ENCODE results near the gene CFAP299.

Gene CFAP299

DNA sequence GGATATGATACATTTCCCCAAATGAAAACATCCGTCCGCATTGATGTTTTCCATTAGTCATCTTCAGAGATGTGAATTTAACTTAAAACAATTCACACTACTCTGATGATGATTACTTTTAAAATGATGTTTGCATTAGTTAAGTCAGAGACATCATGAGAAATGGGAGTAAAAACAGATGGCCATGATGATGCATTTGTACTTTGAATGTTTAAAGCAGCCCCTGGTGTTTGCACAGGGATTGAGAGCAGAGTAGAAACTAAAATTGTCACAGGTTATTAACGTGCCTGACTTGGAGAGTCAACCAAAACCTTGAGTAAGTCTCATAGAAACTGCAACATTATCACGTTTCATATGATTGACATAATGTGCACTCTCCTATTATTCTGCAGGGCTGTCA lies 117.2 kb downstream of the CFAP299 start:
- DNase-seq, result no peak

DNA sequence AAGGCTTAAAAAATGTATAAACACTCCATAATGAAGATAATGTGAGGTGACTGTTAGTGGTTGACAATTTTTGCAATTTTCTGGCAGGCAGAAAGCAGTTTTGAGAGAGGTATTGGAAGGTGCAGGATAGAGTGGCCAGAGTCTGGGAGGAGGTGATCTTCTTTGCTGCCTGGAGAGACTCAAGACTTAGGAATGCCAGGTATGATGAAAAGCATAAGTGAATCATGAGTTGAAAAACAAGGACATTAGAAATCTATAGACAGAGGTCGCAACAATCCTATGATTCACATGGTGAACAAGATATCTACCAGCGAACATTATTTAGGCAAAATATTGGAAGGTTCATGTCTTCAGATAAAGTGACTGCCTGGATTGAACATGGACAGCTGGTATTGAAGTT lies 118.5 kb downstream of the CFAP299 start:
- DNase-seq, result no peak

DNA sequence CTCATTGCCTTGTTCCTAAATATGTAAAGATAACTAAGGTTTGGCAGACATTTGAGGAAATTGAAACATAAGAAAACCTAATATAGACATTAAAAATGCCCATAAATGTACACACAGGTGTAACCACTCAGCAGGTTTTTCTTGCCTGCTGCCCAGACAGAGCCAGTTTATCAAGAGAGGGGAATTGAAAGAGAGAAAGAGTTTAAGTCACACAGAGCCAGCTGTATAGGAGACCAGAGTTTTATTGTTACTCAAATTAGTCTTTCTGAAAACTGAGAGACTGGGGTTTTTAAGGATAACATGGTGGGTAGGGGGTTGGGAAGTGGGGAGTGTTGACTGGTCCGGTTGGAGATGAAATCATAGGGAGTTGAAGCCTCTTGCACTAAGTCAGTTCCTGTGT lies 119.0 kb downstream of the CFAP299 start:
- DNase-seq, result no peak

DNA sequence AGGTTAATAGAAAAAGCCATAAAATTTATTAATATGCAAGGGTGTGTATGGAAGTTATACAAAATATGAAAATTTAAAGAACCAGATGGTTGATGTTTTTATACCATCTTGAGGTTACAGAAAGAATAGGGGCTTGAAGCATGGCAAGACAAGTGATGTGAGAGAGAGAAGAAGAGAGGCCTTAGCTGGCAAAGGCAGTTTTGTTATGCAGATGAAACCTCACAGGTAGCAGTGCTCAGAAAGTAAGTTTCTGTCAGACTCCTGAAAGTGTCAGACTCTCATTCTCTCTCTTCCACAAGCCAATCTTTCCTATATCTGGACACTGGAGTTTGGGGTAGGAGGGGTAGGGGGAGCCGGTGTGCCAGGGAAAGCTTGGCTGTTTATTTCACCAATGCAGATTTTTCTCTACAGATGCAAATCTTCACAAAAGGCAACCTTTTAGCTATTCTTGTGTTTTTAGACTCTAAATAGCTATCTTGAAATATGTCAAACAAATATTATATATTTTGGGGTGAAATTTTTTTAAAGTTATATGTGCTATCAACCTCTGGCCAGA lies 124.5 kb downstream of the CFAP299 start:
- DNase-seq, result no peak

DNA sequence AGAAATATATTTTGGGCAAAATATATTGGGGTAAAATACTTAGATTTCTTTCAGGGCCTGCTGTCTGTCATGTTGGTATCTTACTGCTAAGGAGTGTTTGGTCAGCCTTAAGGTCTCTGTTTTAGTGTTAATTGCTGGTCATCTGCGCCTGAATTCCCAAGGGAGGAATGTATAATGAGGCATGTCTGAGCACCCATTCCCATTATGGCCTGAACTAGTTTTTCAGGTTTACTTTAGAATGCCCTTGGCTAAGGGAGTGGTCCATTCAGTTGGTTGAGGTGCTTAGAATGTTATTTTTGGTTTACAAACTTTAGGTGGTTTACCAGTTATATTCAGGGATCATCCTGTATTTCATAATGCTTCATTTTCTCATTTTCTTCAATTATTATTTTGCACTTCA lies 125.9 kb downstream of the CFAP299 start:
- DNase-seq, result no peak

DNA sequence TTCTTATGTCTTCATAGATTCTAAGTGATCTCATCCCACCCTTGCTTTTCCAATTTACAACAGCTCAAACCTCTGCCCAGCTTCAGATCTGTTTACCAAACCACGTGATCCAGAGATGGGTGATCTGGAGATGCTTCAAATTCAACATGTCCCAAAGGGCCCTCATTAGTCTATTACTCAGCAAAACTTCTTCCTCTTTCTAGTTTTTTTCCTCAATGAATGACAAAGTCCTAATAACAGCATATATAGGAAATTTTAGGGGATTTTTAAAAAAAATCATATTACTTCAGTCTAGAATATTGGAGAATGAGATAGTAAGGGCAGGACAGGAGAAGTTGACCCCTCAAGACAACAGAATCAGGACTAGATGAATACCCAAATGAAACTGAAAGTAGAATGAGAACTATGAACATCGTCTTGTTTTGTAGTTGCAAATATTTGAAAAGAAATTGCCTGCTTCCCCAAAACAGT lies 127.1 kb downstream of the CFAP299 start:
- DNase-seq, result no peak

DNA sequence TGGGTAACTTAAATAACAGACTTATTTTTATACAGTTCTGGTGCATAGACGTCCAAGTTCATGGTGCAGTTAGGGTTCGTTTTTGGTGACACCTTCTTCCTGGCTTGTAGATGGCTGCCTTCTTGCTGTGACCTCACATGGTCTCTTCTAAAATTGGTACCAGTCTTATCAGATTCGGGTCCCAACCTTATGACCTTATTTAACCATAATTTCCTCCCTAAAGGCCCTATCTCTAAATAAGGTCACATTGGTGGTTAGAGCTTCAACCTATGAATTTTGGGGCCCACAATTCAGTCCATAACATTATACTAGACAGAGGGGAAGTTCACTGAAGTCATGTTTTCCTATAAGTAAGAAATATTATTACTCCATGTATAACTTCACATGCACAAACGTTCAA lies 128.0 kb downstream of the CFAP299 start:
- DNase-seq, result no peak

DNA sequence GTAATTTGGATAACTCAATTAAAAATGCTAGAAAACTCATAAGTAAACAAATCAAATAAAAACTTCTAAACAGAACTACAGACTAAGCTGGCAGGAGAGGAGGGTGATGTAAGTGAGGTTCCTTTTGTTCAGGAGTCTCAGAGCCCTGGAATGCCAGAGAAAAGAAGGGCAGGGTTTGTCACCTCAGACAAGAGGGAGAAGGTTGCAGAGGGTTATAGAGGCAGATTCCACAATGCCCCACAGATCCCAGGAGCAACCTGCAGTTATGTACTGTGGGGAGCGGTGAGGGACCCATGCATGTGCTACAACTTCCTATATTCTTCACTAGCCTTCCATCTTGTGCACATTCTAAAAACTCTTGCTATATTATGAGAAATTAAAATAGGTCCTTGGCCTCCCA lies 129.7 kb downstream of the CFAP299 start:
- DNase-seq, result no peak

DNA sequence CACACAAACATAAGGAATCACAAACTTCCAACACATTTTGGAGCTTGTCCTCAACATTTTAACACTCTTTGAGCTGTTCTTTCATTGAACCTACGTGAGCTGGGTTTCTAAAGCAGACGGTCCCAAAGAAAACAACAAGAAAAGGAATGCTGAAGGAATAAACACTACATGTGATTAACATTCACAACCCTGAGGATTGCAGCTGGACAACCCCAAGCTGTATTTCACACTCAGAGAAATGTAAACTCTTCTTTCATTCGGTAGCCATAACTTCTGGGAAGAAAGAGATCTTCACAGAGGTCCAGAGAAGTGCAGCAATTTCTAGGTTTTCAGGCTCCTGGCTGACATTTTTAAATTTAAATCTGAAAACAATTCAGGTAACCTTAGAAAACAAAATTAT lies 130.2 kb downstream of the CFAP299 start:
- no peak for DNase-seq

DNA sequence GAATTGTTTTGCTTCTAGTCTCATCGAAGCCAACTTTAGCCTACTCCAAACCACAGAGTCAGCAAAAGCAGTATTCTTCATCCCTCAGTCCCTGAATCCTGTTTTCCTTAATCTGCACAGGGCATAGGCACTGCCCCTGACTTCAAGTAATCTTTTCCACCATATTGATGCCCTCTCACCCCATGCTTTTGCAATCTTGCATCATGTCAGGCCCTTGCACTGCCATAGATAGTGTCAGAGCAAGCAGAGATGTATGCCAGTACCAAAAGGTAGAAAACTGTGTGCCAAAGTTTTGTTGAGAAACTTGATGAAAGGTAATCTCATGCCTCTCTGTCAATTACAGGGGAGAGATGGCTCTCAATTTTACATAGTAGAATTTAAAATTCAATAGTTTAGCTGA lies 131.1 kb downstream of the CFAP299 start:
- no peak for DNase-seq

DNA sequence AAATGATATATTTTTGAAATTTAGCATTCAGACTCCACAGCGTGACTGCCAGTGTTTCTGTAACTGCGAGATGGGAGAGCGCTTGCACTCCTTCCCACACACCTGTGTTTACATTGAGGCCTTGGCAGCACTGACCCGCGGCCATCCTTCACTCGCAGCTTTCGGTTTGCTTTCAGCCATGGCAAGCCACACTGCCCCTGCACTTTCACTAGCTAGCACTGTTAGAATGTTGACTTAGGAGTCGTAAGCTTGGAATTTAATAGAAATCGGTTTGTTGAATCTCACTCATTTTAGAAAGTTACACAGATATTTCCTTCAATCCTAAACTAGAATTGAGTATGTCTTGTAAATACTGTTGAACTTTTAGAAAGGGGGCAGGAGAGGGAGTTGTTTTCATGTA lies 136.2 kb downstream of the CFAP299 start:
- DNase-seq, result peak; percentile 12

DNA sequence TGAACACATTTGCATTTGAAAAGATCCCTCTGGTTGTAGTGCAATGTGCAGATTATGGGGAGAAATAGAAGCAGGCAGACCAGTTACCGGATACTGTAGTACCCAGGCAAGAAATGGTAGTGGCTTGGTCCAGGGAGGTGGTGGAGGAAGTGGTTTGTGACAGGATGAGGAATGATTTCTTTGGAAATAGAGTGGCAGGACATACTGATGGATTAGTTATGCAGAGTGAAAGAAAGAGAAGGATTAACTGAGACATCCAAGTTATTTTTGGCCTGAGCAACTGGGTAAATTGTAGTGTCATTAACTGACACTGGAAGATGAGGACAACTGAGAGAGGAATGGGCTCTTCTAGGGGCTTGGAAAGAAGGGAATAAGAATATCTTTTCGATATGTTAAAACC lies 139.7 kb downstream of the CFAP299 start:
- DNase-seq, result no peak

DNA sequence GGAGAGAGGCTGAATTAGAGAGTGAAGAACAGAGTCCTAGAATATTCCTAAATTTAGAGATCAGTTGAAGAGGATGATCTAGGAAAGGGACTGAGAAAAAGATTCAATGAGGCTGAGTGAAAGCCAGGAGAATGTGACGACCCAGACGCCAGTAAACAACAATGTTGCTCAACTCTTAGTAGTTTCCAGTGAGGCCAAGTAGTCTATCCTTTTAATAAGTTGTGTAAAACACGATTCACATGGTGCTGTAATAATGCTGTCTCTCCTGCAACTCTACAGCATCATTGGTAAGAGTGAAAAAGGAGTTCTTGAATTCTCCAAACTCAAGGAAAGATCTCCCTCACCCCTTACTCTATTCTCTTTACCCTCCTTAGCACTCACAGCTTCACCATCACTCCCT lies 140.3 kb downstream of the CFAP299 start:
- DNase-seq, result no peak

DNA sequence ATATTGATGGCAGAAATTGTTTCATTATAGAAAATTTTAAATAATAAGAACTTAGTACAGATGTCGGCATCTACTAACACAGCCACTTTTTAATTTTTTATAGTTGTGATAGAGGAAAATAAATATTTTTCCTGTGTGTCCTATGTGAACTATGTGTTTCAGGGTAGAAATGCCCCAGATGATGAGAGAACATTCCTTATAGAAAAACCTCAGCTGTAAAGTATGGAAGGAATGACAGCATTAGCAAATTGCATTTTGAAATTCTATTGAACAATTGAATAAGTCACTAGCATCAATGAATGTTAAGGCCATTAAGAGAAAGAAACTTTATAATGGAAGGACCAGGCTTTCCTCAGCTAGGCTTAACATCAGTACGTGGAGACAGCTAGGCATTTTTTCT lies 149.2 kb downstream of the CFAP299 start:
- no peak for DNase-seq

DNA sequence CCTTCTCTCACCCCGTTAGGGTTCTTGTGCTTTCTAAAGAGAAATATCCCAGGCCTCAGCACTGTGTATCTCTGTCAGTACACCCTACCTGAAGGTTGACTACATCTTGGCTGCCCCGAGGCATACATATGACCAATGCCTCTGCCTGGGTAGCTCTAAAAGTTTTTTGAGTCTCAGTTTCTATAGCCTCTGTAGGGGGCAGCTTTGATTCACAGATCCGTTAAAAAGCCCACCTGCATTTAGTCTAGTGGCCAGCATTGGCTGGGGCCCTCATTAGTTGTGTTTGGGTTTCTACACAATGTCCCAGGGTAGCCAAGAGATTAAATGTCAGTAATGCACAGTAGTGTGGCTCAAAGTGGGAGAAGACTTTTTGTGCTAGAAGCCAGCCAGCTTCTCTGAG lies 151.1 kb downstream of the CFAP299 start:
- no peak for DNase-seq

DNA sequence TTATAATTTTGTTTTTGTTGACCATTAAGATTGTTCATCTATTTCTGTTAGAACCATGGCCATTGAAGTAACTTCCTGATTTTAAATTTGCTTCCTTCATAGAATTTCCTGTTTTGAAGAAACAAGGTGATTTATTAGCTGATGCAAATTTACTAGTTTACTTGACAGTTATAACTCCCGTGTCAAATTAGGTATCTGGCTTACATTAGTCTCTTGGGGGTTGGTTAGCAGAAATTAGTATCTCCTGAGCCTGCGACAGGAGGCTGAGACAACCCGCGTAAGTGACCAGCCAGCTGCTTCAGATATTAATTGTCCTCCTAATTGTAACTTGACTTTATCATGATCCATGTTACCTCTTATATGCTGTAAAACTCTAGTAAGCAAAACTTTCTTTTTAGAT lies 154.3 kb downstream of the CFAP299 start:
- DNase-seq, result no peak

DNA sequence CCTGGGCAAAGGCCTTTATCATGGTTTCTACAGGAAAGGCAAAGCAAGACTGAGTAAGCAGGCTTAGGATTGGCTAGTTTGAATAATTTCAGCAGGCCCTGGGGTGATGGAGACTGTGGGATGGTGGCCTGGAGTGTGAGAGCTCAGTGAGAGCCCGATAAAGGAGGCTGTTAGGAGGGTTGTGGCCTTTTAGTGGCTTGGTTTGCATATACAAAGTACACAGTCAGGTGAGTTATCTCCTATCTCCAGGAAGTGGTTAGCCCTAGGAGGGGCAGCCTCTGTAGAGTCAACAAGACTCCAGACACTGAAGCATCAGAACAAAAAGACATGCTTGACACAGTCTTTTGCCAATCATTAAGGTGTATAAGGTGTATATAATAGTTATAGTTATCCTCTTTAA lies 157.2 kb downstream of the CFAP299 start:
- no peak for DNase-seq

DNA sequence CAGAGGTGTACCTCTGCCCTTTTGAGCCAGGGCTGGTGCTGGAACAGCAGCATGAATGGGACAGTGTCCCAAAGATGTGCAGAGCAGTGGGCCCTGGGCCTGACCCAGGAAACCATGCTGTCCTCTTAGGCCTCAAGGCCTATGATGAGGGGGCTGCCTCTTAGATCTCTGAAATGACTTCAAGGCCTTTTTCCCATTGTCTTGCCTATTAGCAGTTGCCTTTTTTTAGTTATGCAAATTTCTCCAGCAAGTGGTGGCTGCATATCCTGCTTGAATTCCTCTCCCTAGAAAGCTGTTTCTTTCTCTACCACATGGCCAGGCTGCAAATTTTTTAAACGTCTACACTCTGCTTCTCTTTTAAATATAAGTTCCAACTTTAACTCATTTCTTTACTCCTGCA lies 160.3 kb downstream of the CFAP299 start:
- DNase-seq, result no peak

DNA sequence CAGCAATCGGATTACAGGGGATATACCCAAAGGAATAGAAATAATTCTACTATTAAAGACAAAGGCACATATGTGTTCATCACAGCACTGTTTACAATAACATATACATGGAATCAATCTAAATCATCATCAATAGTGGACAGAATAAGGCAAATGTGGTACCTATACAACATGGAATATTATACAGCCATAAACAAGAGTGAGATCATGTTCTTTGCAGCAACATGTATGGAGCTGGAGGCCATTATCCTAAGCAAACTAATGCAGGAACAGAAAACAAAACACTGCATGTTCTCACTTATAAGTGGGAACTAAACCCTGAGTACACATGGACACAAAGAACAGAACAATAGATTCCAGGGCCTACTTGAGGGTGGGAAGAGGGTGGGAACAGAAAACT lies 163.2 kb downstream of the CFAP299 start:
- no peak for DNase-seq

DNA sequence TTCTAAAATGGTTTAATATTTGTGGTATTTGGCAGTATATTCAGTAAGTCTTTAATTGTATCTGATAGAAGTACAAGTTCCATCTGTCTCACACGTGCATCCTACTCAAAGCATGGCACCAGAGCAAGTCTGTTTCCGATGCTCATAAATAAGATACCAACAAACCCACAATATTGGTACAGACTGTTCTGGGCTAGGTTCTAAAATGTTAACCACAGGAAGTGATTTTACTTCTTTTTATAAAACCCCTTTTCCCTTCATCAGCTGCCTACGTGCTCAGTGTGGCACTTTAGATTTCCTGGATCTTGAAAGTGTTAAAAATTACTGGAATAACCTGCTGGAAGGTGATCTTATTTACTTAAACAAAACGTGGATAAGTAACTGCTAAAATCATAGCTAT lies 165.1 kb downstream of the CFAP299 start:
- DNase-seq, result no peak

DNA sequence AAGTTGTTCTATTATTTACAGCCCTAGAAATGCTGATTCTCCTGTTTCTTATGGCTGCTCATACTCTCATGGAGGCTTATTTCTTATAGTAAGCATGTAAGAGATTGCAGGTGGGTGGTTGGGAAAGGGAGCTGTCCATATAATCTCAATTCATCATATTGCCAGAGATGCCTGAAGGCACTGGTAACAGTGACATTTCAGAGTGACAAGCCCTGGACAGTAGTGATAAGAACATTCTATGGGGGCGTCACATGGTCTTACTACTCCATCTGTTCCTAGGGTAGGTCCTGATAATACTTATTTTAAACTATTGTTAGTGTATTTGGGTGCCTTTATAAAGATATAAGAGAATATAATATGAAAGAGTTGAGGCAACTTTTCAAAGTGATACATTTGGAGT lies 171.5 kb downstream of the CFAP299 start:
- DNase-seq, result no peak

DNA sequence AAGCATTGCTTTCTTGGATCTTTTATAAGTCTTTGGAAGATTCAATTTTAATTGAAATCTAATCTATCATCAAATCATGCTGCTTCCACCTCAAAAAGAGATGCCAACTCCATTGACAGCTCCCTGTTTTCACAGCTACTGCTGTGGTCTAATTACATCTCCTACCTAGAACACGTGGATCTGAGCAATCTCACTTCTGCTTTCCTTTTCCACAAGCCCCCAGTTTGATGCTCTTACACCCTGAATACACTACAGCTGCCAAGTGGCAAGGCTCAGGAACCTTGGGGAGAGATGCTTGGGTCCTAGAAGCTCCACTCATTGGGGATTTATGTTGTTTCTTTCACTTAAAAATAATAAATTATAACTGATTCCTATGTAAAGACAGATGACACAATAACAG lies 172.0 kb downstream of the CFAP299 start:
- no peak for DNase-seq

DNA sequence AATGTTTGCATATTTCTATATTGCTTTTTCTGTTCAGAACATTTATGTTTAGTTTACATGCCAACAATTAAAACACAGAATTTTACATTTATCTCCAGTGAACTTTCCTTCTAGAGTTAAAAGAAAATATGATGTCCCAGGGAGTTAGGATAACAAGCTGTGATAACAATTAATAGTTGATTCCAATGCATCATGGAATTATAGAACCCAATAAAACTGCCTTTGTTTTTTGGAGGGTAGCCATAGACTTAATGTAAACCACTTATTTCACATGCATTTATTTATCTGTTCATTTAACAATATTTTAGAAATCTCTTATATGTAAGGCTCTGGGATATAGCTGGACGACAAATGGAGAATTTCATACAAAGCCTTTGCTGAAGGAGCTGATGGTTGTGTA lies 180.0 kb downstream of the CFAP299 start:
- DNase-seq, result no peak

DNA sequence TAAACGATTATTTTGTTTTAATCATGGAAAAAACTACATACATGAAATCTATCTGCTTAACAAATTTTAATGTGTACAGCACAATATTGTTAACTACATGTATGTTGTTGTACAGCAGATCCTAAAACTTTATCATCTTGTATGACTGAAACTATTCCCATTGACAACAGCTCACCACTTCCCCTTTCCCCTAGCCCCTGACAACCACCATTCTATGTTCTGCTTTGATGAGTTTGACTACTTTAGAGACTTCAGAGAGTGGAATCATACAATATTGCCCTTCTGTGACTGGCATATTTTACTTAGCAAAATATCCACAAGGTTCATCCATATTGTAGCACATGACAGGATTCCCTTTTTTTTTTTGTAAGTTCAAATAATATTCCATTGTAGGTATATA lies 185.9 kb downstream of the CFAP299 start:
- no peak for DNase-seq

DNA sequence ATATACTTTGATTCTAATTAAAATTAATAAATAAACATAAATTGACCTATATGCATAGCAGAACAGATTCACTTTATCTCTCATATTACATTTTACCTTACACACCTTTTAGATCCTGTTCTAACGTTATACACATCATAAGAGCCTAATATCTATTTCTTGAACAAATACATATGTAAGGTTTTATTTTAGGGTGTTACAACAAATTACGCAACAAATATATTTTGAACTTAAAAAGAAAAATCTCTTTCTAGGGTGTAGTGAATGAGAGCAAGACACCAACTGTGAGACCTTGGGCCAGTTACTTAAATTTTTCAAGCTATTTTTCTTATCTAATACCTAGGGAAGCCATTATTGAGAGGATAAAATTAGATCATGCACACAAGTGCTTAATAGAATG lies 191.2 kb downstream of the CFAP299 start:
- no peak for DNase-seq

DNA sequence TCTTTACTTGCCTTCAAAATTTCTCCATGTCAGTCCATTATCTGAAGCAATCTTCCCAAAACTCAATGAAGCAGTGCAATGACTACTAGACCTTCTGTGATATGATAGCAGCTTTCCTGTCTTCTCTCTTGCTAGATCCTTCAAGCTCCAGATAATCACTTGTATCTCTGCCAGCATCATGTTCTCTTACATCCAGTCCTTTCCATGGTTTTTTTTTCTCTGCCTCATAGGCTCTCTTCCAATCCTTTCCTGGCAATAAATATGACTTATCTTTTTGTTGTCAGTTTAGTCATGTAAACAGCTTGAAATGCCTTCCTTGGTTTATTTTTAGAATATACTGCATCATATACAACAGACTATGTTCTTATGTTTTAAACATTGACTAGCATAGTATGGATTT lies 193.5 kb downstream of the CFAP299 start:
- DNase-seq, result no peak
